NCI-H2196 treated with DMSO at 0.1 percent for 48 hours (cell line): Measurements from ENCODE around the gene MRTO4.
A peak's percentile ranks its signal among the peaks of the same experiment; 100 is the strongest.
"Not testable (repeated sequence)": the region's sequence is repeated elsewhere in the genome, so short reads cannot be mapped to it uniquely, and the experiment has no call there.

ENCODE experiments used
- DNase-seq: peaks from one replicate; lab custom pipeline; 2025; ENCODE audit not compliant: unreplicated experiment; lab: John Stamatoyannopoulos, UW

Gene MRTO4

DNA sequence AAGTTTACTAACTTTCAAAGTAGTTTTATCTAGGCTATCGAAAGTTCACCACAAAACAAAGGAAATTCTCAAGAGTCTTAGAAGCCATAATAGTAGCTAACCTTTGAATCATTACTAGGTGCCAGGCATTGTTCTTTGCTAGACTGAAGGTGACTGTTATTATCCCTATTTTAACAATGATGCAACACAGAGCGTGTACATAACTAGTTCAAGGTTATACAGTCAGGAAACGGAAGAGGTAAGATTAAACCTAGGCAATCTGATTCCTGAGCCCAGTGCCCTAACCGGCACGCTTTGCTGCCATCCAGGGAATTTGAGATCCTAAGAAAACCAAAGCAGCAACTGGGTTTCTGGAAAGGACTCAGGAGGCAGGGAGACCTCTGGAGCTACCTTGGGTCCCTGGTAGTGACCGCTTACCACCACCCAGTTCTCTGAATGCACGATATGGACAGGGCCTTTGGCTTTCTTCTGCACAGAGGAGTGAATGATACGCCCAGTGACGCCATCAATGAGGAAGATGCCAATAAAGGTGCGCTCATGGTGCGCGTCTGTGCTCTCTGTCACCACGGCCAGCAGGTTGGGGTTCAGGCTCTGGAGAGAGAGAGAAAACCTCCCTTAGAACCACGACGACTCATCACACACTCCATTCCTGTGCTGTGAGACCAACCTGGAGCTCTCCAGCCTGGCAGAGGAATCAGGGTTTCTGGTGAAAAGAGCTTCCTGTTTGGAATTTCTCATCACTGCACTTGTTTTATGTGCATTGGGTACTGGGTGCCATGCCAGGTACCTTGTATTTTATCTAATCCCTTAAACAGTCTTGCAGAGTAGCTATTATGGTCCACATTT, 28.4 kb upstream of the MRTO4 start:
- no peak for DNase-seq

DNA sequence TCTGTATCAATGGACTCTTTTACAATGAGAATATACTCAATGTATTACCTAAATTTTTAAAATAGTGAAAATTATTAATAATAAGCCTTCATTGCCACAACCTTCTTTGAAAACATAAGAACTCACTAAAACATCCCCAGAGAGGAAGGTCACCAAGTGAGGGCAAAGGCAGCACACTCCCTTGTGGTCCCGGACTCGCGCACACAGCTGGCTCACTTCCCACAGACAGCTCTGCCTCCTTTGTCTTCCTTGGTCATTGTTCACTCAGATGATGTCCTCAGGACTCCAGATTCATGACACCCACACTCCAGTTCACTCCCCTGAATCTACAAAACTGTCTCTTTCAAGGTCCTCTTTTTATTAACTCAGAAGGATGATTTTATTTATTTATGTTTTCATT, 22.4 kb upstream of the MRTO4 start:
- no peak for DNase-seq

DNA sequence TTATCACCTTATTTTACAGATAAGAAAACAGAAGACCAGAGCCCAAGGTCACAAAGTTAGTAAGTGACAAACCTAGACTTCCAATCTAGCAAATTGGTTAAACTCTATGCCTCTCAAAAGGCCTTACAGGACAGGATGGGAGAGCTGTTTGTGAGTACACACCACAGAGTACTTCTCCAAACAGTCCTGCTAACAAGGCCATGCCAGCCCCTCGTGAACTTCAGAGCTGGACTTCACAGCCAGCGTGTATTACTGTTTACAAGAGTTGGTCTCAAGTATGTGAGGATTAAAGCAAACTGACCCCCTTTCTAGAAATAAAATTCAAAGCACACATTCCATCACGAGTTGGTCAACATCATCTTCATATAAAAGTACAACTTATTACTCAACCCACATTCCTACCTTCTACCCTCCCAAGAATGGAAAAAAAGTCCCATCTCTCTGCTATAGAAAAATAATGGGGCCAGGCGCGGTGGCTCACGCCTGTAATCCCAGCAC, 21.7 kb upstream of the MRTO4 start:
- no peak for DNase-seq

DNA sequence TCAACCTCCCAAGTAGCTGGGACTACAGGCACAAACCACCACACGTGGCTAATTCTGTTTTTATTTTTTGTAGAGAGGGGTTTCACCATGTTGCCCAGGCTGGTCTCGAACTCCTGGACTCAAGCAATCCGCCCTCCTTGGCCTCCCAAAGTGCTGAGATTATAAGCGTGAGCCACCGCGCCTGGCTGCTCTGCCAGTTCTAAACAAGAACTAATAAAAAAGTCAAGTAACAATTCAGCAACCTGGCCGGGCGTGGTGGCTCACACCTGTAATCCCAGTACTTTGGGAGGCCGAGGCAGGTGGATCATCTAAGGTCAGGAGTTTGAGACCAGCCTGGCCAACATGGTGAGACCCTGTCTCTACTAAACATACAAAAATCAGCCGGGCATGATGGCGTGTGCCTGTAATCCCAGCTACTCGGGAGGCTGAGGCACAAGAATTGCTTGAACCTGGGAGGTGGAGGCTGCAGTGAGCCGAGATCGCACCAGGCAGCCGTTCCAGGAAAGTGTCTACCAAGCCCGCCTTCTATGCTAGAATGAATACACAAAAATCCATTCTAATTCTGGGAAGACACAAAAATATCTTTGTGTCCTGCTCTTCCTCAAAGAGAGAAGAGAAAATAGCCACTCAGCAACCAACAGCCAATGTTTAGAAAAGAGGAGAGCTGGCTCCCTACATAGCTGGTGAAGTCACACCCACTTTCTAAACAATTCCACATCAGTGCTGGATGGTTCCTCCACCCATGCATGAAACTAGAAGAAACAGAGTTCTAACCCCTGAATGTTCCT, 19.7 kb upstream of the MRTO4 start:
- DNase-seq, result not testable (repeated sequence)

DNA sequence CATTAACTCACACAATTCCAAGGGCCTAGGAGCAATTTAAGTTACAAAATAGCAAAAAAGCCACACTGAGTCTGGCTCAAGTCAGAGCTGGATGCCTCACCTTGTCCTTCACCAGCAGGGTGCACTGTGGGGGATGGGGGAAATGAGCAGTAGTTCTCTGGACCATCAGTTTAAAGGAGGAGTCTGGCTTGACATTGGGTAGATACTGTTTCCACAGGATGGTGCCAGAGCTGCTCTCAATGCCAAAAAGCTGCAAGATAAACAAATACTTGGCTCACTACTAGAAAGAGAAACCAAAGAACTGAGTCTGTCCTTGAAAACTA, 19.1 kb upstream of the MRTO4 start:
- DNase-seq, result peak; percentile 91

DNA sequence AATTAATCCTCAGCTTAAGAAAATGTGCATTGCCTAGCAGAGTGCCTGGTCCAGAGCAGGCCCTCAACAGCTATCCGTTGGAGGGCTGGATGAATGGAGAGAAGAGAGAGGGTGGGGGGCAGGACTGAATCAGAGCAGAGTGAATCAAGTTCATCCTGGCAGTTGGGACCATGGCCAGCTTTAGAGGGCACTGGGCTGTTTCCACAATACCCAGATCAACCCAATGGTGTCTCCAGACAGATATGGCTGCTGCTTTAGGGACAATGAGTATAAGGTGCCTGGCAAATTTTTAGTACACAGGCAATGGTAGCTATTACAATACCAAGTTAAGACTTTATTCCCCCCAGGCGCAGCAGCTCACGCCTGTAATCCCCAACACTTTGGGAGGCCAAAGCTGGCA, 17.4 kb upstream of the MRTO4 start:
- no peak for DNase-seq

DNA sequence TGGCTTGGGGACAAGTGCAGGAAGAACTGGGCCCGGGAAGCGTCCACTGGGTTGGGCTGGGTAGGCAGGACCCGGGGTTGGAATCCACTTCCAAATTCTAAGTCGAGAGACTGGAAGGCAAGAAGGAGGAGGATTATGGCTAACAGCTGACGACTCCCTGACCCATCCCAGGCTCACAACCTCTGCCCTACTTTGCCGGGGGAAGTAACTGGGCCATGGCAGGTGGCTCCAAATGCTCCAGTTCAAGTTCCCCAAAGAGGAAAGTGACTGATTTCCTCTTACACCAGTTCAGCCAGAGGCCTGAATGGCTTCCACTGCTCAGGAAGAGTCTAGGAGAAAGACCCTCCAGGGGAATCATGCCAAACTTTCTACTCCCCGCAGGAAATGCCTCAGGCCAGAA, 11.7 kb upstream of the MRTO4 start:
- no peak for DNase-seq

DNA sequence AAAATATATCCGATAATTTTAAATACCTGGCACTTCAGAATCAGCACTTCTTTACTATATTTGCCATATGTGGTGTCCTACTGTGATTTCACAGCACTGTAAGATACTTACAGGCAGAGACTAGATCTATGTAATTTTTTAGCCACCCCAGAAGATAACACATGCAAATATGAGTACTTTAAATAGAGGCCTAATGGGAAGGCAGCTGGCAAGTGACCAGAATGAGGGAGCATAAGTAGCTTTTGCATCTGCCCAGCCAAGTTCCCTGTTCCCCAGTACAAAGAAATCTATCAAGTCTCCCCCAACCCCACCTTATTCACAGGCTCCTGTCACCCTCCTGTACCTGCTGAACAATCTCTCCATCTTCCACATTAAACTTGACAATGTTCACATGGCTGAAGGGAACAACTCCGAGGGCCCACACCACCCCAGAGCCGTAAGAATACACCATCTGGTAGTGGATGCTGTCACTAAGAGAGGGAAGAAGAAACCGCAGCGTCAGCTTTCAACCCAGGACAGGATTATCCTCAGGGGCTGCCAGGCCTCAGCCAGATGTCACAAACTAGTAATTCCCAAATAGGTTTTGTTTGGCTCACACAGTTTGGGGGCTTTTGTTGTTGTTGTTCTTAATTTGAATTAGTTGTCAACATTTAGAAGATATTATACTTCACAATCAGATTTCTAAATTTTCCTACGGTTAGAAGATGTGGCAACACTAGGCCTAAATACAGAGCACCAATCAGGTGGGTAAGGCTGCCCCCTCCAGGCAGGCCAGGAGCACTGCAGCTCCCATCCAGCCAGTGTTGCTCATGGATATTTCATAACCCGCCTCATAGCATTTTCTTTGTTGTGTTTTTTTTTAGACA, 10.7 kb upstream of the MRTO4 start:
- DNase-seq, result peak; percentile 58

DNA sequence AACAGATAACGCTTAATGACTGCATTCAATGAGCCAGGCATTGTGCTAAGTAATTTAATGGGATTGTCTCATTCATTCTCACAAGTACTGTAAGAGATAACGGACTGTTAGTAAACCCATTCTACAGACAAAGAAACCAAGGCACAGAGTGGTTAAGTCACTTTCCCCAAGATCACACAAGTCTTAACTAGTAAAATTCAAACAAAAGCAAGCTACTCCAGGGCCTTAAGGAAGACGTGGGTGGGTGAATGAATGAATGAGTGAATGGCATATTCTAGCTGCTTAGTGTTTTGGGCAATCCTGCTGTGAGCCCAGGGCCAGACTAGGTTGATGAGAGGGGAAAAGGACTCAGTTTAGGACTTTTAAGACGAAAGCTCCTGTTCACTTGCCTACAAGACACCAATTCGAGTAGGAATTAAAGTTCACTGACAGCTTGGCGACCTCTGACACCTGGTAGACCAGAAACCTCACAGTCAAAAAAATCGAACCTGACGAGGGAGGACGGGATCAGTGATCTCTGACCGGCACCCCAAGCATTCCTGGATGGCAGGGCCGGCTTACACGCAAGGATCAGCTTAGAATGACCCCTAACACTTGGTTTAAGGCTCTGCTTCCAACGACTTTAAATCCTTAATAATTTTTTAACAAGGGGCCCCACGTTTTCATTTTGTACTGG, 838 bp upstream of the MRTO4 start:
- DNase-seq, result no peak

DNA sequence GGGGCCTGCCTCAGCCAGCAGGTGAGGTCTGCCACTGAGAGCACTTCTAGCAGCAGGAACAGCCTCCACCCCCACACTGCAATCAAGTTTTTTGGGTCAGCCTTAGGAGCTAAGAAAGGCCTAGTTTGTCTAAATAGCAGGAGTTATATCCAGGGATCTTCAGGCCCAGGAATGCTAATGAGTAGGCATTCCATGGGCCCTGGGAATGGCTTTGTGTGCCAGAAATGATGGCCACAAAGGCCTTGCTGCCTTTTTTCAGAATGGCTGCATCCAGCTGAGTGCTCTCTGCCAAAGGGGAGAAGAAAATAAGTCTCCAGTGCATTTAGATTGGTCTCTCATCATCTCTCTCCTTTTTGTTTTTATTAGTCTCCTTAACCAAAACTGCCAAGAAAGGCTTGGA, 2.8 kb downstream of the MRTO4 start:
- no peak for DNase-seq

DNA sequence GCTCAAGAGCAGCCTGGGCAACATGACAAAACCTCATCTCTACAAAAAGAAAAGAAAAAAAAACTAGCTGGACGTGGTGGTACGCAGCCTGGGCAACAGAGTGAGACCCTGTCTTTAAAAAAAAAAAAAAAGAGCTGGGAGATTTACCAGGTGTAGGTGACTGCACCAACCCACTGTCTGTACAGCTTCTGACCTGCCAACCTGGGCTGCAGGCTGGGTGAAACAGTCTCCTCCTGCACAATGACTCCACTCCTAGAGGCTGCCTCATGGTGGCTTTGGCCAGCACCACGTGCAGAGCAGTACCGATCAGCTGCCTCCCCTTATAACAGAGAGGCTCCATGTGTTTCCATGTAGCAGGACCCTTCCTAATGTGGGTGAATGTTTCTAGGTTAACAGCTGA, 3.7 kb downstream of the MRTO4 start:
- DNase-seq, result no peak

DNA sequence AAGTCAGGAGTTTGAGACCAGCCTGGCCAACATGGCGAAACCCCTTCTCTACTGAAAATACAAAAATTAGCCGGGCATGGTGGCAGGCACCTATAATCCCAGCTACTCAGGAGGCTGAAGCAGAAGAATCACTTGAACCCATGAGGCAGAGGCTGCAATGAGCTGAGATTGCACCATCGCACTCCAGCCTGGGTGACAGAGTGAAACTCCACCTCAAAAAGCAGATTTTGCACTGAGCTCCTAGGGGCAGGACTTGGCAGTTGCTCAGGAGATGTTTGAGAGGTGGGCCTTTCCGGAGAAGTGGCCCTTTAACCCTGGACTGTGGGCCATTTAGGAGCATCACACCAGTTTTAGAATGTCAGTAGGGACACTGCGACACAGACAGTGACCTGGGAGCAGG, 4.7 kb downstream of the MRTO4 start:
- not testable (repeated sequence) for DNase-seq

DNA sequence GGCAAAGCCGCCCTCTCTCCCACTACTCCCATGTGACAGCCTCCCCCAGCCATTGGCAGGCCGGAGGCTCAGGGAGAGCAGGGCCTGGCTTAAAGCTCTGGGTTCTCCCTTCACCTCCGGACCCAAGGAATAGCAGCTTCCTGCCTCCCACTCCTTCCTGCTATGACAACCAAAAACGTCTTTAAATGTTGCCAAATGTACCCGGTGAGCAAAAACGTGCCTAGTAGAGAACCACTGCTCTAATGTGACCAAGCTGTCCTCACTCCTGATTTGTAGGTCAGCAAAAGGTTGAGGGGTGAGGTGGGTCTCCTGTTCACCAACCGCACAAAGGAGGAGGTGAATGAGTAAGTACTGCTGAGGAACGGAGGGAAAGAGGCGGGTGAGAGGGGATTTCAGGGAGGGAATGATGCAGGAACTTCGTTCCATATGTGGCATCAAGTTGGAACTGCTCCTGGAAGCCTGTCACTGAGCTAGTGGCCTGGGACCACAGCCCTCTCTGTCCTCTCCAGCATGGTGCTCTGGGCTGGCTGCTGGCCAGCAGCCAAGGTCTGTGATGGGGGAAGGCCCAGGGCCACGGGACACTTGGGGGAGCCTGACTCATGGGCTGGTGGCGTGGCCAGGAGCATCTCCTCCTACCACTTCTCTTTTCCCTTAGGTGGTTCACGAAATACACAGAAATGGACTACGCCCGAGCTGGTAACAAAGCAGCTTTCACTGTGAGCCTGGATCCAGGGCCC, 5.7 kb downstream of the MRTO4 start:
- DNase-seq, result no peak

DNA sequence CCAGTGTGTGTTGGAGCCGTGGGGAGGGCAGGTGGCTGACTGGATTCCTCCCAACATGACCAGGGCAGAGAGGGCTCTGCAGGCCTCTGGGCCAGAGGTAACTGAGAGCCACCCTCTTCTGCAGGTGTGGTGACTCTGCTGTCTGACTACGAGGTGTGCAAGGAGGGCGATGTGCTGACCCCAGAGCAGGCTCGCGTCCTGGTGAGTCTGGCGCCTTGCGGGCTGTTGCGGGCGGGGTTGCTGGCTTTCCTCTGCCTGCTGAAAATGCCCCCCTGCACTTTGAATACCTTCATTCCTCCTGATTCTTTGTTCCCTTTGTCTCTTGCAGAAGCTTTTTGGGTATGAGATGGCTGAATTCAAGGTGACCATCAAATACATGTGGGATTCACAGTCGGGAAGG, 6.7 kb downstream of the MRTO4 start:
- DNase-seq, result no peak

DNA sequence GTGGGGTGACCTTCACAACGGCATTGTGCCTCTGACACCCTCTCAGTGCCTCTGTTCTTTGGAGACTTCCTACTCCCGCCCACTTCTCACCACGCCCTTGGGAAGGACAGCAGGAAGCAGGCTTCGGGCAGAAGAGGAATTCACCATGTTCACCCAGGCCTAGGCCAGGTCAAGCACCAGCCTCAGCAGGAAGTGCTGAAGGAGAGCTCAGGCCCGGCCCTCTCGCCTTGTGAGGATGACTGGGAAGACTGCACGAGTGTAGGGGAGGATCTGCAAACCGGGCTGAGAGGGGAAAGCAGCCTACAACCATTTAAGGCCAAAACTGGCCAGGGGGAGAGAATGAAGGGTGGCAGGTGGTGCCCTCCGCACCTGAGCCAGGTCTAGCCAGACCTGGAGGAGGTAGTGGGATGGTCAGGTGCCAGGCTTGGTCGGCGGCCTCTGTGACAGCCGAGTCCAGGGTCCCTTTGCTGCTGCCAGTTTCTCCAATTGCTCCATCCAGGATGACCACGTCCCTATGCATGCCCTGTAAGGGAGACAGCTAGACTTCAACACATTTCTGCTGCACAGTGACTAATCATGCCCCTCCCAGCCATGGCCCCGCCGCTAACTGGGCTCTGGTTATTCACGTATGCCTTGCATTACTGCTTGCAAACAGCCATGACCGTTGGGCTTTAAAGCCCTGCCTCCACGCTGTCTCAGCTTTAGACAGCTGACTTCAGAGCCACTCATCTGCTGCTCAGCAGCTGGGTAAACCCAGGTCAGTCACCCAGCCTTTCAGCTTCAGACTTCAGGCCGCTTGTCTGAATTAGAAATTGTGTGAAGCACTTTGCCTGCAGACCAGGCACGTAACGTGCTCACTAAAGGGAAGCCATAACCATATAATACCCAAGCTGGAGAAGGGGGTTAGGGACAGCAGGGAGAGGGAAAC, 8.9 kb downstream of the MRTO4 start:
- peak; percentile 73 for DNase-seq

DNA sequence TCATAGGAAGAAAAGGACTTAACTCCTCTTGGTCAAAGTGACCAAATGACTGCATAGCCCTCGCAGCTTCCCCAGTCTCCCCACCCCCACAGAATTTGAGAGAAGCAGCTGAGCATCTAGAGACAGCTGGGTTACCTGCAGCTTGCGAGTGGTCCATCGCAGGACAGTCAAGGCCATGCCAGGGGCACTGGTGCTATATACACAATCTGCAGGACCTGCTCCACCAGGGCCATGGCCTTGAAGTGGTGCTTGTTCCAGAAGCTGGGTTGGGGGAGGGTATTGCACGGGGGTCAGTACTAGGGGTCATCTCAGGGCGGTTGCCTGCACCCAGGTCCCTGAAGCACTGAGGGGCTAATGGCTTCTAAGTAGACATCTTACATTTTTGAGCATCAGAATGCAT, 10.4 kb downstream of the MRTO4 start:
- no peak for DNase-seq

DNA sequence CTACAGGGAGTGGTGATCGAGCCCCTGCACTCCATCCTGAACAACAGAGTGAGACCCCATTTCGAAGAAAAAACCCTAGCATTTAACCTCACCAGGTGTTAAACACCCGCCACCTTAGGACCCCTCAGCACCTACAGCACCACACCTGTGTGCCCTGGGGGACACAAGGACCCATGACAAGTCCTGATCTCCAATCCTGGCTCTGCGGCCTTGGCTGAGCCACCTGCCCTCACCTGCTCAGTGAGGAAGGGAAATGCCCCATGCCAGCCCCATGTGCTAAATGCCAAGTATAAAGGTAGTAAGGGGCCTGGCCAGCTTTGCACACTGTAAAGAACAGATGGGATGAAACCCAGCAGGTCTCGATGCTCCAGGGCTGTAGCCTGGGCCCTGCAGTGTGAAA, 11.1 kb downstream of the MRTO4 start:
- DNase-seq, result no peak

DNA sequence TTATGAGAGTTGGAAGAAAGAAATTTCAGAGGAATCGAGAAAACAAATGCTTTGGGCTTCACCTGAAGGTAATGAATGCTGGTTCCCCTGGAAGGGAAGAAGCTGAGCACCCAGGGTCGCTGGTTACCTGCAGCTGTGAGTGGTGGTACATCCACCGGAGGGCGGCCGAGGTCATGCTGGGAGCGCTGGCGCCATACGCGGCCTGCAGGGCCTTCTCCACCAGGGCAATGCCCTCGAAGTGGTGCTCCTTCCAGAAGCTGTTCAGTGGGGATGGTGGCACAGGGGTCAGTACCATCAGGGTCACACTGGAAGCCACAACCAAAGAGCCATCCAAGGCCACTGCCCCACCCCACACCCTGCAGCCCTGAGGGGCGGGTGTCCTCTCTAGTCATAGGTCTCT, 16.8 kb downstream of the MRTO4 start:
- DNase-seq, result no peak
